IMR-90 (cell line): ENCODE results near the gene GPR183.

Source experiments
- CEBPB ChIP-seq: IDR thresholded peaks from 2 replicates; pipeline ENCODE4 v1.6.1; 2012; ENCODE audit warnings: low read depth, low read length, improper control_type of control experiment
- CTCF ChIP-seq: conservative IDR thresholded peaks from 2 replicates; pipeline ENCODE4 v1.5.1; 2012; ENCODE audit warnings: mild to moderate bottlenecking, low read depth, low read length, improper control_type of control experiment
- MAFK ChIP-seq: IDR thresholded peaks from 2 replicates; pipeline ENCODE4 v1.6.1; 2012; ENCODE audit warnings: low read depth, low read length, improper control_type of control experiment
- MAZ ChIP-seq: IDR thresholded peaks from 2 replicates; pipeline ENCODE4 v1.6.1; 2012; ENCODE audit warnings: low read depth, mild to moderate bottlenecking, low read length, improper control_type of control experiment, moderate library complexity, borderline replicate concordance
- MXI1 ChIP-seq: IDR thresholded peaks from 2 replicates; pipeline ENCODE4 v1.6.1; 2012; ENCODE audit warnings: low read depth, mild to moderate bottlenecking, low read length, moderate library complexity, borderline replicate concordance
- POLR2A ChIP-seq: IDR thresholded peaks from 2 replicates; pipeline ENCODE4 v1.6.1; 2012; ENCODE audit warnings: mild to moderate bottlenecking, low read depth, low read length
- RFX5 ChIP-seq: IDR thresholded peaks from 2 replicates; pipeline ENCODE4 v1.8.0; 2012; ENCODE audit warnings: low read depth, mild to moderate bottlenecking, low read length, moderate library complexity
- SMC3 ChIP-seq: fragments of 150-350 bp; IDR thresholded peaks from 2 replicates; pipeline ENCODE4 v1.6.1; 2016; ENCODE audit warnings: low read depth, mild to moderate bottlenecking, antibody characterized with exemption, low read length, moderate library complexity
- TF ChIP-seq, protein P1 (sequence below): fragments of 150-350 bp; IDR thresholded peaks from 2 replicates; pipeline ENCODE4 v1.6.1; 2017; ENCODE audit warnings: mild to moderate bottlenecking, antibody characterized with exemption, low read length, low read depth

DNA sequence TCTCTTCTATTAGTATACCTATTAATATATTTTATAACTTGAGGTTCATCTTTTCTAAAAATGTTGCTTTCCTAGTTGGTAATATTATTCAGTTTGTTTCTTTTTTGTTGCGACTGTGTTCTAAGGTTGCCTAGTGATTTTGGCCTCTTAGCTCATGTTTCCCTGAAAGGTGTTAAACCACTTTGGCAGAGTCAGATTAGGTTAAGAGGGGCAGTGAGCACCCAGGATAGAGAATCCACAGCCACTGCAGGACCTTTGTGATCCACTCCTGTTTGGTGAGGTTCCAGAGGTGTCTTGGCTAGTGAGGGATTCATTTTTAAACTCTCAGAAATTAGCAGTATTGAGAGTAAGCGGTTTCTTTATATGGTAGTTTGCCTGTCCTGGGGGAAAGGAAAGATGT, 34.1 kb downstream of the GPR183 start:
- no peak for TF ChIP-seq POLR2A
- no peak for TF ChIP-seq SMC3
- no peak for TF ChIP-seq CTCF
- TF ChIP-seq, protein P1, sequence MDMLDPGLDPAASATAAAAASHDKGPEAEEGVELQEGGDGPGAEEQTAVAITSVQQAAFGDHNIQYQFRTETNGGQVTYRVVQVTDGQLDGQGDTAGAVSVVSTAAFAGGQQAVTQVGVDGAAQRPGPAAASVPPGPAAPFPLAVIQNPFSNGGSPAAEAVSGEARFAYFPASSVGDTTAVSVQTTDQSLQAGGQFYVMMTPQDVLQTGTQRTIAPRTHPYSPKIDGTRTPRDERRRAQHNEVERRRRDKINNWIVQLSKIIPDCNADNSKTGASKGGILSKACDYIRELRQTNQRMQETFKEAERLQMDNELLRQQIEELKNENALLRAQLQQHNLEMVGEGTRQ = no peak
- TF ChIP-seq CEBPB = no peak
- TF ChIP-seq RFX5 = no peak
- no peak for TF ChIP-seq MAZ
- TF ChIP-seq MAFK = no peak
- no peak for TF ChIP-seq MXI1
